Lower leg skin (tissue), 4 donors: ENCODE results near the gene FJX1. TPM values are rescaled to one million over a fixed set of nuclear protein-coding genes. Genes with fewer than 3 reads are reported as not detected.
"Not testable (repeated sequence)": the region's sequence is repeated elsewhere in the genome, so short reads cannot be mapped to it uniquely, and the experiment has no call there.

Experiments used
- DNase-seq, 2 donors: peaks; one replicate each; pipeline ENCODE4 v3.0.0-alpha.2; 2019; ENCODE audit warnings: low spot score in 2 of 2
- H3K4me3 ChIP-seq: fragments of 200-600 bp; sonication (generic); 2 replicates; pipeline ENCODE4 v1.5.1; 2017; ENCODE audit warnings: mild to moderate bottlenecking, low read depth; ENCODE audit not compliant: poor library complexity, severe bottlenecking
- POLR2A ChIP-seq, 2 donors: fragments of 450-650 bp; IDR thresholded peaks; one replicate each; pipeline ENCODE4 v1.6.1; 2016 to 2017; ENCODE audit warnings: antibody characterized with exemption in 2 of 2, mild to moderate bottlenecking in 1 of 2, moderate library complexity in 1 of 2
- WGBS, 2 donors: methylation state at CpG; one replicate each; pipeline ENCODE4 v1.1.5; 2018; 5-methylcytosine and 5-hydroxymethylcytosine counted together
- intact Hi-C: fragments of 100-400 bp; cut with DNase I; formaldehyde crosslinking; loops from one replicate; pipeline ENCODE4 v1.15.0; 2023; ENCODE audit warnings: low total_unique reads
- total RNA-seq, 4 donors: library from RNA; depleted of rRNA; stranded (reverse); fragments of >200 nt; gene quantifications; one replicate each; pipeline ENCODE4 v1.1.0, GENCODE V29; 2016
- TF ChIP-seq, protein P1 (sequence below), 3 donors: fragments of 450-650 bp; IDR thresholded peaks; one replicate each; pipeline ENCODE4 v1.5.1; 2016; ENCODE audit warnings: antibody characterized with exemption in 3 of 3, mild to moderate bottlenecking in 3 of 3, moderate library complexity in 2 of 3

FJX1 gene
- total RNA-seq, 4 donors from 2014 or later = 21.2 to 24.1 (median 22.5) TPM

GRCh38 chr11:35650467-35650866 is 32.2 kb downstream of the FJX1 start:
- 80 to 83% methylated on average over 4 of the region's 4 CpGs for WGBS, 2 donors
- no peak overlapping the region for H3K4me3 ChIP-seq
- no peak for TF ChIP-seq POLR2A (IDR thresholded peaks at IDR 0.05)
- DNase-seq = no peak
- intact Hi-C loops = no loop called here

- TF ChIP-seq POLR2A (IDR thresholded peaks at IDR 0.05) = no peak
- TF ChIP-seq, protein P1, sequence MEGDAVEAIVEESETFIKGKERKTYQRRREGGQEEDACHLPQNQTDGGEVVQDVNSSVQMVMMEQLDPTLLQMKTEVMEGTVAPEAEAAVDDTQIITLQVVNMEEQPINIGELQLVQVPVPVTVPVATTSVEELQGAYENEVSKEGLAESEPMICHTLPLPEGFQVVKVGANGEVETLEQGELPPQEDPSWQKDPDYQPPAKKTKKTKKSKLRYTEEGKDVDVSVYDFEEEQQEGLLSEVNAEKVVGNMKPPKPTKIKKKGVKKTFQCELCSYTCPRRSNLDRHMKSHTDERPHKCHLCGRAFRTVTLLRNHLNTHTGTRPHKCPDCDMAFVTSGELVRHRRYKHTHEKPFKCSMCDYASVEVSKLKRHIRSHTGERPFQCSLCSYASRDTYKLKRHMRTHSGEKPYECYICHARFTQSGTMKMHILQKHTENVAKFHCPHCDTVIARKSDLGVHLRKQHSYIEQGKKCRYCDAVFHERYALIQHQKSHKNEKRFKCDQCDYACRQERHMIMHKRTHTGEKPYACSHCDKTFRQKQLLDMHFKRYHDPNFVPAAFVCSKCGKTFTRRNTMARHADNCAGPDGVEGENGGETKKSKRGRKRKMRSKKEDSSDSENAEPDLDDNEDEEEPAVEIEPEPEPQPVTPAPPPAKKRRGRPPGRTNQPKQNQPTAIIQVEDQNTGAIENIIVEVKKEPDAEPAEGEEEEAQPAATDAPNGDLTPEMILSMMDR (IDR thresholded peaks at IDR 0.05) = no peak
- DNase-seq = no peak
- WGBS, 2 donors = 74 to 79% methylated on average over 3 of the region's 3 CpGs
- intact Hi-C loops = no loop called here
- no peak overlapping the region for H3K4me3 ChIP-seq
Measured at GRCh38 chr11:35651263-35651662, 33.0 kb downstream of the FJX1 start.

GRCh38 chr11:35652786-35653185 is 34.5 kb downstream of the FJX1 start:
- 91 to 92% methylated on average over 5 of the region's 5 CpGs for WGBS, 2 donors
- DNase-seq, H3K4me3 ChIP-seq, intact Hi-C loops: not testable (repeated sequence)

GRCh38 chr11:35654711-35655110 is 36.5 kb downstream of the FJX1 start:
- intact Hi-C loops = no loop called here
- DNase-seq = no peak
- TF ChIP-seq, protein P1 (IDR thresholded peaks at IDR 0.05) = no peak
- TF ChIP-seq POLR2A (IDR thresholded peaks at IDR 0.05) = no peak
- WGBS, 2 donors = 54 to 59% methylated on average over 6 of the region's 6 CpGs
- H3K4me3 ChIP-seq = no peak overlapping the region

GRCh38 chr11:35655254-35655653 is 37.0 kb downstream of the FJX1 start:
- intact Hi-C loops = no loop called here
- no peak overlapping the region for H3K4me3 ChIP-seq
- DNase-seq = no peak
- no peak for TF ChIP-seq POLR2A (IDR thresholded peaks at IDR 0.05)
- TF ChIP-seq, protein P1 (IDR thresholded peaks at IDR 0.05) = no peak
- 83 to 95% methylated on average over 1 of the region's 1 CpG for WGBS, 2 donors

GRCh38 chr11:35655856-35656255 is 37.6 kb downstream of the FJX1 start:
- TF ChIP-seq, protein P1 (IDR thresholded peaks at IDR 0.05) = no peak
- TF ChIP-seq POLR2A (IDR thresholded peaks at IDR 0.05) = no peak
- intact Hi-C loops = no loop called here
- WGBS, 2 donors = 78 to 80% methylated on average over 4 of the region's 4 CpGs
- no peak overlapping the region for H3K4me3 ChIP-seq
- no peak for DNase-seq
